Activated naive CD4-positive, alpha-beta T cell treated with anti-CD3 and anti-CD28 coated beads, Interleukin-2, amount 10 ng/mL, durations not matched to agents 7 days and 5 days (primary cell): ENCODE measurements around the gene ZNF699.
"Not testable (repeated sequence)": the region's sequence is repeated elsewhere in the genome, so short reads cannot be mapped to it uniquely, and the experiment has no call there.

Experiments
- CTCF ChIA-PET: fragments of 350-600 bp; sonication (Branson Sonifier 250); formaldehyde crosslinking; loops from one replicate; lab custom pipeline; 2021; ENCODE audit warnings: antibody characterized with exemption; lab: Charles Lee
- DNase-seq: peaks from one replicate; pipeline ENCODE4 v3.0.0-alpha.2; 2020
- H3K27ac Mint-ChIP-seq: one replicate; pipeline ENCODE4 v1.8.0; 2021; ENCODE audit warnings: mild to moderate bottlenecking, moderate library complexity, mixed read lengths
- H3K27me3 Mint-ChIP-seq: one replicate; pipeline ENCODE4 v1.8.0; 2021; ENCODE audit warnings: mild to moderate bottlenecking, mixed read lengths
- H3K36me3 Mint-ChIP-seq: one replicate; pipeline ENCODE4 v1.8.0; 2021; ENCODE audit warnings: mixed read lengths
- H3K4me1 Mint-ChIP-seq: one replicate; pipeline ENCODE4 v1.8.0; 2021; ENCODE audit warnings: mixed read lengths
- H3K4me3 Mint-ChIP-seq: one replicate; pipeline ENCODE4 v1.8.0; 2021; ENCODE audit warnings: mild to moderate bottlenecking, moderate library complexity, mixed read lengths
- H3K9me3 Mint-ChIP-seq: one replicate; pipeline ENCODE4 v1.8.0; 2021; ENCODE audit warnings: mixed read lengths

ZNF699 gene

GRCh38 chr19:9309139-9309973 lies at the start of gene ZNF699:
ZNF699 (minus strand) TSS chr19:9309838; CDS start chr19:9305119, 4,719 bp downstream.
- CTCF ChIA-PET = no interaction called here
- H3K36me3 Mint-ChIP-seq = peaks cover 32% of the 10 kb centered on the region
- peak within 1 kb of the TSS; percentile 94 for H3K27ac Mint-ChIP-seq
- DNase-seq = peak; percentile 99
- H3K9me3 Mint-ChIP-seq = peaks cover 33% of the 10 kb centered on the region
- peaks cover 26% of the 10 kb centered on the region for H3K4me1 Mint-ChIP-seq
- peaks cover 4% of the 10 kb centered on the region for H3K27me3 Mint-ChIP-seq
- H3K4me3 Mint-ChIP-seq = peak within 1 kb of the TSS; percentile 80

- Mint-ChIP-seq H3K36me3 (peaks cover 4% of the 10 kb centered on the region), H3K27ac (no peak overlapping the region), H3K4me1 (no peaks in the 10 kb centered on the region), H3K9me3 (peaks cover 44% of the 10 kb centered on the region), H3K27me3 (no peaks in the 10 kb centered on the region), H3K4me3 (no peak overlapping the region)
- CTCF ChIA-PET = no interaction called here
- DNase-seq = no peak
Measured at GRCh38 chr19:9354651-9355050, 45.0 kb upstream of the ZNF699 start.

- no peak for DNase-seq
- CTCF ChIA-PET = no interaction called here
- H3K27ac Mint-ChIP-seq = no peak overlapping the region
- H3K36me3 Mint-ChIP-seq = peaks cover 8% of the 10 kb centered on the region
- no peaks in the 10 kb centered on the region for H3K4me1 Mint-ChIP-seq
- H3K4me3 Mint-ChIP-seq = no peak overlapping the region
- H3K27me3 Mint-ChIP-seq = no peaks in the 10 kb centered on the region
- peaks cover 50% of the 10 kb centered on the region for H3K9me3 Mint-ChIP-seq
Measured at GRCh38 chr19:9353011-9353410, 43.4 kb upstream of the ZNF699 start.

- no peak overlapping the region for H3K27ac Mint-ChIP-seq
- peaks cover 5% of the 10 kb centered on the region for H3K36me3 Mint-ChIP-seq
- DNase-seq = no peak
- CTCF ChIA-PET = no interaction called here
- H3K4me1 Mint-ChIP-seq = no peaks in the 10 kb centered on the region
- no peak overlapping the region for H3K4me3 Mint-ChIP-seq
- H3K9me3 Mint-ChIP-seq = peaks cover 49% of the 10 kb centered on the region
- H3K27me3 Mint-ChIP-seq = no peaks in the 10 kb centered on the region
Measured at GRCh38 chr19:9352505-9352904, 42.9 kb upstream of the ZNF699 start.

- Mint-ChIP-seq H3K36me3 (peaks cover 9% of the 10 kb centered on the region), H3K4me1 (no peaks in the 10 kb centered on the region), H3K27me3 (no peaks in the 10 kb centered on the region), H3K9me3 (peaks cover 59% of the 10 kb centered on the region), H3K4me3 (no peak overlapping the region), H3K27ac (no peak overlapping the region)
- DNase-seq = no peak
- CTCF ChIA-PET = no interaction called here
Measured at GRCh38 chr19:9348671-9349070, 39.0 kb upstream of the ZNF699 start.

- Mint-ChIP-seq H3K27ac (no peak overlapping the region), H3K27me3 (no peaks in the 10 kb centered on the region), H3K9me3 (peaks cover 61% of the 10 kb centered on the region)
Measured at GRCh38 chr19:9348253-9348652, 38.6 kb upstream of the ZNF699 start.

GRCh38 chr19:9345005-9345404 lies 35.4 kb upstream of the ZNF699 start:
- no peak for DNase-seq
- H3K9me3 Mint-ChIP-seq = peaks cover 73% of the 10 kb centered on the region
- no peaks in the 10 kb centered on the region for H3K4me1 Mint-ChIP-seq
- peaks cover 39% of the 10 kb centered on the region for H3K36me3 Mint-ChIP-seq
- CTCF ChIA-PET = no interaction called here
- no peak overlapping the region for H3K4me3 Mint-ChIP-seq
- no peaks in the 10 kb centered on the region for H3K27me3 Mint-ChIP-seq
- no peak overlapping the region for H3K27ac Mint-ChIP-seq

More at GRCh38 chr19:9348253-9348652, 38.6 kb upstream of the ZNF699 start:
- CTCF ChIA-PET = no interaction called here
- Mint-ChIP-seq H3K4me1 (no peaks in the 10 kb centered on the region), H3K36me3 (peaks cover 12% of the 10 kb centered on the region), H3K4me3 (no peak overlapping the region)
- no peak for DNase-seq

- H3K36me3 Mint-ChIP-seq = peaks cover 55% of the 10 kb centered on the region
- no peaks in the 10 kb centered on the region for H3K4me1 Mint-ChIP-seq
- CTCF ChIA-PET = interaction anchor here (0.7 kb wide), 1 partner anchor 94 kb away, joined by 3 read pairs; no protein-coding TSS in a partner anchor
- no peak overlapping the region for H3K4me3 Mint-ChIP-seq
- H3K27ac Mint-ChIP-seq = no peak overlapping the region
- no peak for DNase-seq
- H3K27me3 Mint-ChIP-seq = no peaks in the 10 kb centered on the region
- peaks cover 73% of the 10 kb centered on the region for H3K9me3 Mint-ChIP-seq
Measured at GRCh38 chr19:9342610-9343304, 33.1 kb upstream of the ZNF699 start.

GRCh38 chr19:9329999-9330398 lies 20.4 kb upstream of the ZNF699 start:
- CTCF ChIA-PET = interaction anchor here (0.7 kb wide), 1 partner anchor 160 kb away, joined by 3 read pairs; no protein-coding TSS in a partner anchor
- peaks cover 61% of the 10 kb centered on the region for H3K9me3 Mint-ChIP-seq

GRCh38 chr19:9324584-9324962 lies 14.9 kb upstream of the ZNF699 start:
- Mint-ChIP-seq H3K27ac (peak overlapping the region; percentile 97), H3K36me3 (peaks cover 52% of the 10 kb centered on the region), H3K27me3 (no peaks in the 10 kb centered on the region), H3K9me3 (peaks cover 62% of the 10 kb centered on the region), H3K4me3 (peak overlapping the region; percentile 86), H3K4me1 (peaks cover 32% of the 10 kb centered on the region)
- no peak for DNase-seq
- CTCF ChIA-PET = no interaction called here

More at GRCh38 chr19:9329999-9330398, 20.4 kb upstream of the ZNF699 start:
- no peak overlapping the region for H3K4me3 Mint-ChIP-seq
- peaks cover 67% of the 10 kb centered on the region for H3K36me3 Mint-ChIP-seq
- H3K4me1 Mint-ChIP-seq = peaks cover 7% of the 10 kb centered on the region
- no peak overlapping the region for H3K27ac Mint-ChIP-seq
- no peaks in the 10 kb centered on the region for H3K27me3 Mint-ChIP-seq
- no peak for DNase-seq

- CTCF ChIA-PET = interaction anchor here (0.8 kb wide), 1 partner anchor 14 kb away, joined by 3 read pairs; no protein-coding TSS in a partner anchor
- Mint-ChIP-seq H3K27me3 (no peaks in the 10 kb centered on the region), H3K4me1 (peaks cover 32% of the 10 kb centered on the region), H3K4me3 (peak within 1 kb of the TSS; percentile 86), H3K36me3 (peaks cover 48% of the 10 kb centered on the region), H3K27ac (peak within 1 kb of the TSS; percentile 97), H3K9me3 (peaks cover 56% of the 10 kb centered on the region)
- peak; percentile 96 for DNase-seq
Measured at GRCh38 chr19:9323919-9324583, 14.4 kb upstream of the ZNF699 start, which contains the start of gene ZNF559. ZNF559 (plus strand) TSS chr19:9324179; CDS start chr19:9338550, 14,371 bp downstream.

GRCh38 chr19:9323557-9323918 lies 13.9 kb upstream of the ZNF699 start:
- peaks cover 32% of the 10 kb centered on the region for H3K4me1 Mint-ChIP-seq

GRCh38 chr19:9322201-9322600 lies 12.6 kb upstream of the ZNF699 start:
- CTCF ChIA-PET, H3K4me3 Mint-ChIP-seq, H3K27ac Mint-ChIP-seq, DNase-seq, H3K27me3 Mint-ChIP-seq: not testable (repeated sequence)
- H3K4me1 Mint-ChIP-seq = peaks cover 30% of the 10 kb centered on the region
- H3K9me3 Mint-ChIP-seq = peaks cover 51% of the 10 kb centered on the region
- peaks cover 36% of the 10 kb centered on the region for H3K36me3 Mint-ChIP-seq

More at GRCh38 chr19:9323557-9323918, 13.9 kb upstream of the ZNF699 start:
- H3K9me3 Mint-ChIP-seq = peaks cover 53% of the 10 kb centered on the region
- peak overlapping the region; percentile 86 for H3K4me3 Mint-ChIP-seq
- H3K36me3 Mint-ChIP-seq = peaks cover 44% of the 10 kb centered on the region
- H3K27me3 Mint-ChIP-seq = no peaks in the 10 kb centered on the region
- CTCF ChIA-PET = interaction anchor here (0.8 kb wide), 1 partner anchor 13 kb away, joined by 3 read pairs; no protein-coding TSS in a partner anchor
- peak overlapping the region; percentile 97 for H3K27ac Mint-ChIP-seq
- peak; percentile 66 for DNase-seq

- H3K27ac Mint-ChIP-seq, DNase-seq, H3K27me3 Mint-ChIP-seq, H3K4me3 Mint-ChIP-seq, CTCF ChIA-PET: not testable (repeated sequence)
- H3K9me3 Mint-ChIP-seq = peaks cover 51% of the 10 kb centered on the region
- peaks cover 30% of the 10 kb centered on the region for H3K4me1 Mint-ChIP-seq
- peaks cover 34% of the 10 kb centered on the region for H3K36me3 Mint-ChIP-seq
Measured at GRCh38 chr19:9321756-9322155, 12.1 kb upstream of the ZNF699 start.
